Mucosa of descending colon (tissue), 3 donors: Measurements from ENCODE around the gene ATG2B. TPM values are rescaled to one million over a fixed set of nuclear protein-coding genes. Genes with fewer than 3 reads are reported as not detected.
"Not testable (repeated sequence)": the region's sequence is repeated elsewhere in the genome, so short reads cannot be mapped to it uniquely, and the experiment has no call there.

Source experiments
- ATAC-seq: fragments of 200-7000 bp; cut with Tn5 transposase; one replicate; pipeline ENCODE4 v1.9.1; 2020; ENCODE audit warnings: mild to moderate bottlenecking, moderate library complexity
- DNase-seq, 3 donors: peaks; one replicate each; pipeline ENCODE4 v3.0.0-alpha.2; 2020
- H3K36me3 ChIP-seq: fragments of 200-600 bp; one replicate; pipeline ENCODE4 v1.8.0; 2021; ENCODE audit warnings: low read depth, mild to moderate bottlenecking
- H3K4me1 ChIP-seq: fragments of 200-600 bp; one replicate; pipeline ENCODE4 v1.8.0; 2021; ENCODE audit warnings: low read depth, mild to moderate bottlenecking
- H3K4me3 ChIP-seq: fragments of 200-600 bp; one replicate; pipeline ENCODE4 v1.8.0; 2021; ENCODE audit warnings: mild to moderate bottlenecking
- H3K9me3 ChIP-seq: fragments of 200-600 bp; one replicate; pipeline ENCODE4 v1.8.0; 2021; ENCODE audit warnings: mild to moderate bottlenecking
- intact Hi-C, 2 donors: fragments of 100-400 bp; cut with DNase I in 1 of 2; cut with micrococcal nuclease in 1 of 2; formaldehyde crosslinking; loops; one replicate each; pipeline versions ENCODE4 v1.11.0 to v1.11.1; 2022; cut with DNase I, micrococcal nuclease
- total RNA-seq, 3 donors: library from RNA; stranded (reverse); fragmentation: NEBNext Ultra II Directional in 2 of 3; extraction: Animal tissue kit (Norgen Biotek cat#: 25700) in 2 of 3; gene quantifications; one replicate each; pipeline versions ENCODE4 v1.2.1 to v1.2.4, GENCODE V29; 2021 to 2023
- TF ChIP-seq, protein P1 (sequence below): fragments of 200-600 bp; IDR thresholded peaks from one replicate; pipeline ENCODE4 v1.8.0; 2022; ENCODE audit warnings: antibody characterized with exemption, mild to moderate bottlenecking
- donor health status: DM: no; HTN: no; CAD: no; lungs with moderate emphysema.
- donor health status: DM: no; HTN: no; CAD: no.
- donor health status: DM: no; HTN: yes; CAD: no.

ATG2B gene
- total RNA-seq, 3 donors from 2014 or later = 22.1 to 35.9 (median 24.2) TPM

- no peak overlapping the region for H3K4me3 ChIP-seq
- intact Hi-C loops = no loop called here
- DNase-seq (no peak), ATAC-seq (no peak)
- no peaks in the 10 kb centered on the region for H3K4me1 ChIP-seq
- no peaks in the 10 kb centered on the region for H3K9me3 ChIP-seq
- no peaks in the 10 kb centered on the region for H3K36me3 ChIP-seq
- TF ChIP-seq, protein P1, sequence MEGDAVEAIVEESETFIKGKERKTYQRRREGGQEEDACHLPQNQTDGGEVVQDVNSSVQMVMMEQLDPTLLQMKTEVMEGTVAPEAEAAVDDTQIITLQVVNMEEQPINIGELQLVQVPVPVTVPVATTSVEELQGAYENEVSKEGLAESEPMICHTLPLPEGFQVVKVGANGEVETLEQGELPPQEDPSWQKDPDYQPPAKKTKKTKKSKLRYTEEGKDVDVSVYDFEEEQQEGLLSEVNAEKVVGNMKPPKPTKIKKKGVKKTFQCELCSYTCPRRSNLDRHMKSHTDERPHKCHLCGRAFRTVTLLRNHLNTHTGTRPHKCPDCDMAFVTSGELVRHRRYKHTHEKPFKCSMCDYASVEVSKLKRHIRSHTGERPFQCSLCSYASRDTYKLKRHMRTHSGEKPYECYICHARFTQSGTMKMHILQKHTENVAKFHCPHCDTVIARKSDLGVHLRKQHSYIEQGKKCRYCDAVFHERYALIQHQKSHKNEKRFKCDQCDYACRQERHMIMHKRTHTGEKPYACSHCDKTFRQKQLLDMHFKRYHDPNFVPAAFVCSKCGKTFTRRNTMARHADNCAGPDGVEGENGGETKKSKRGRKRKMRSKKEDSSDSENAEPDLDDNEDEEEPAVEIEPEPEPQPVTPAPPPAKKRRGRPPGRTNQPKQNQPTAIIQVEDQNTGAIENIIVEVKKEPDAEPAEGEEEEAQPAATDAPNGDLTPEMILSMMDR = no peak
Observed at GRCh38 chr14:96247031-96247430, 116.1 kb downstream of the ATG2B start.

GRCh38 chr14:96246539-96246847, 116.6 kb downstream of the ATG2B start:
- DNase-seq (no peak), ATAC-seq (peak; percentile 71)
- no peaks in the 10 kb centered on the region for H3K9me3 ChIP-seq
- no peaks in the 10 kb centered on the region for H3K36me3 ChIP-seq
- TF ChIP-seq, protein P1 = no peak
- intact Hi-C loops = no loop called here
- no peaks in the 10 kb centered on the region for H3K4me1 ChIP-seq
- H3K4me3 ChIP-seq = no peak overlapping the region

- no peak for DNase-seq
- ATAC-seq = no peak
- no peaks in the 10 kb centered on the region for H3K4me1 ChIP-seq
- TF ChIP-seq, protein P1 = no peak
- no peaks in the 10 kb centered on the region for H3K36me3 ChIP-seq
- intact Hi-C loops = no loop called here
- no peak overlapping the region for H3K4me3 ChIP-seq
- H3K9me3 ChIP-seq = no peaks in the 10 kb centered on the region
Observed at GRCh38 chr14:96245710-96246538, 117.2 kb downstream of the ATG2B start.

DNA sequence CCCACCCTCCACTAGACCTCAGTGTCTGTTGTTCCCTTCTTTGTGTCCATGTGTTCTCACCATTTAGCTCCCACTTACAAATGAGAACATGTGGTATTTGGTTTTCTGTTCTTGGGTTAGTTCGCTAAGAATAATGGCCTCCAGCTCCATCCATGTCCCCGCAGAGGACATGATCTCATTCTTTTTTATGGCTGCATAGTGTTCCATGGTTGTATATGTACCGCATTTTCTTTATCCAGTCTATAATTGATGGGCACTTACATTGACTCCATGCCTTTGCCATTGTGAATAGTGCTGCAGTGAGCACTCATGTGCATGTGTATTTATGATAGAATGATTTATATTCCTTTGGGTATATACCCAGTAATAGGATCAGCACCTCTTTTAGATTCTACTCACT, 118.1 kb downstream of the ATG2B start:
- H3K9me3 ChIP-seq, DNase-seq, intact Hi-C loops, H3K36me3 ChIP-seq, ATAC-seq, H3K4me3 ChIP-seq, H3K4me1 ChIP-seq: not testable (repeated sequence)

DNA sequence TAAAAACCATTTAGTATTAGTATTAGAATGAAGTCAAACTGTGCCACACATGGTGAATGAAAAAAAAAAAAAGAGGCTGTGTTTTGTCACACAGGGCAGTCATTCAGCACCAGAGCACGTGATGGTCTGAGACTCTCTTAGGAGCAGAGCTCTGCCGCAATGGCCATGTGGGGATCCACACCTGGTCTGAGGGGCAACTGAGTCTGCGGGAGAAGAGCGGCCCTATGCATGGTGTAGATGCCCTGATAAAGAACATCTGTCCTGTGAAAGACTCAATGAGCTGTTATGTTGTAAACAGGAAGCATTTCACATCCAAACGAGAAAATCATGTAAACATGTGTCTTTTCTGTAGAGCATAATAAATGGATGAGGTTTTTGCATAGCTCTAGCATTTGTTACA, 119.4 kb downstream of the ATG2B start:
- Histone ChIP-seq H3K36me3 (no peaks in the 10 kb centered on the region), H3K9me3 (no peaks in the 10 kb centered on the region), H3K4me3 (no peak overlapping the region), H3K4me1 (peaks cover 5% of the 10 kb centered on the region)
- TF ChIP-seq, protein P1 = no peak
- ATAC-seq = no peak
- DNase-seq = no peak
- intact Hi-C loops = no loop called here

DNA sequence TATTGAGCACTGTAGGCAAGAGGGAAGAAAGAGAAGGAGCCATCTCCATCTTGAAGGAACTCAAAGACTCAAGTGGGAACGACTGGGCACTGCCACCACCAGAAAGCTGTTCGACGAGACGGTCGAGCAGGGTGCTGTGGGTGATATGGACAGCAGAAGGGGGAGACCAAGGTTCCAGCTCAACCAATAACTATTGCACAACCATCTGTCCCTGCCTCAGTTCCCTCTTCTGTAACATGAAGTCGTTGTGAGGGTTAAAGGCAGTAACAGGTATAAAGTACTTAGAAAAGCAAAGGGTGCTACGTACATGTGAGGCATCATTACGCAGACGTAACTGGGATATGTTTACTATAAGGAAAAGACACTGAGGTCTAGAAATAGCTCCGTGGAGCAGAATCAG, 121.0 kb downstream of the ATG2B start:
- ATAC-seq = no peak

More for the DNA sequence above, 121.0 kb downstream of the ATG2B start:
- Histone ChIP-seq H3K36me3 (no peaks in the 10 kb centered on the region), H3K9me3 (no peaks in the 10 kb centered on the region), H3K4me1 (peaks cover 5% of the 10 kb centered on the region), H3K4me3 (no peak overlapping the region)
- TF ChIP-seq, protein P1 = no peak
- DNase-seq = peak in 1 of 3 donors; percentile 19
- intact Hi-C loops = no loop called here
